ENCODE measurements around the gene LTK. TPM values are rescaled to one million over a fixed set of nuclear protein-coding genes. Genes with fewer than 3 reads are reported as not detected.
"Not testable (repeated sequence)": the region's sequence is repeated elsewhere in the genome, so short reads cannot be mapped to it uniquely, and the experiment has no call there.

The LTK gene
- polyA plus RNA-seq, 4 donors = 1.3 to 3.1 (median 2.3) TPM

DNA sequence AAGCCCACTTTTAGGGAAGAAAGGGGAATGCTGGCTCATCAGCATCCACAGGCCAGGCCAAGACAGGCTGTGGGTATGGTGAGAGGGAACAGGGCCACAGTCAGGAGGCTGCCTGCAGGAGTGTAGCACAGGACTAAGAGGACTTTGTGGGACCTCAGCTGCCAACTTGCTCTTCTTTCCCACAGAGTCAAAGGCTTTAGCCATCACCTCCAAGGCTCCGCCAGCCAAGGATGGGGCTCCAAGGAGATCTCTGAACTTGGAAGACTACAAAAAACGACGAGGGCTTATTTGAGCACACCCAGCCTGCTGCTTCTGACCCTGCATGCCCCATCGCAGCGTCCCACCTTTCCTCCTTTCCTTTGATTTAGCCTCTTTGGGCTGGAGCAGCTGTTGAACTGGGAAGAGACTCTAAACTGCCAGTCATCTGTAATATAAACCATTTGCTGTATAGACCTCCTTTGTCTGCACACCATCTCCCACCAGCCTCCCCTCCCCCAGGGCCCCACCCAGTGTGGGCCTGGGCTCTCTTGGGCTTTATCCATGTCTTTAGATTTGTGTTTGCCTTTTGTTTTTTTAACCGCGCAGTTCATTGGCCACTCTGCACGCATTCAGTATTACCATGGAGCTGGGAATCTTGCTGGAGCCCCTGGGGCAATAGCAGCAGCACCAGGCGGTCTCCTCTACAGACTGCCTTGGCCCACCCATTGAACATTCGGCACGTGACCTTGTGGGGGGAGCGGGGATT lies 33.1 kb downstream of the LTK start:
- no peak for DNase-seq (ENCODE audit: low read depth in 4 of 4, low spot score in 2 of 4)

DNA sequence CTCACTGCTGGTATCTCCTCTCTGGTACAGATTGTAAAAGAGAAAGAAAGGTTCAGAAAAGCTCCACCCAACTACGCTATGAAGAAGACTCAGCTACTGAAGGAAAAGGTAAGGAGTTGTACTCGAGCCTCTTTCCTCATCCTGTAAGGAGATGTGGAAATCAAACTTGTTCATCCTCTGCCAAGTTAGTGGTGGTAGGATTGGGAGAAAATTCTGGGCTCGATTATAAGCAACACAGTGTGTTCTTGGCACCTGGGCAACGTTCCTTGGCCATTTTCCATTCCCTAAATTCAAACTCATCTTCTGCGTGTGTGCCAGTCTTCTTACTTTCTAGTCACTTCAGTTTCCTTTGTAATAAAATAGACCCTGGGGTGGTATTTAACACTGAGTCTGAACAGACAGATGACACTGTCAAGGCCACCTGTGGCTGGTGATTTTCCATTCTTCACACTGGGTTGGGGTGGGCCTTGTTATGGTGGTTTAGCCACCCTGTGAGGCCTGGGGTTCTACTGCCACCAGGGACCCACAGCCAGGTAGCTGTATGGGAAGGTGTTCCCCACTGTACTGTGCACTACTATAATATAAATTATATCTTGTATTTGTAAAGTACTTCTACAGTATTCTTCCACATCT lies 37.1 kb downstream of the LTK start:
- DNase-seq (ENCODE audit: low read depth in 4 of 4, low spot score in 2 of 4) = no peak

DNA sequence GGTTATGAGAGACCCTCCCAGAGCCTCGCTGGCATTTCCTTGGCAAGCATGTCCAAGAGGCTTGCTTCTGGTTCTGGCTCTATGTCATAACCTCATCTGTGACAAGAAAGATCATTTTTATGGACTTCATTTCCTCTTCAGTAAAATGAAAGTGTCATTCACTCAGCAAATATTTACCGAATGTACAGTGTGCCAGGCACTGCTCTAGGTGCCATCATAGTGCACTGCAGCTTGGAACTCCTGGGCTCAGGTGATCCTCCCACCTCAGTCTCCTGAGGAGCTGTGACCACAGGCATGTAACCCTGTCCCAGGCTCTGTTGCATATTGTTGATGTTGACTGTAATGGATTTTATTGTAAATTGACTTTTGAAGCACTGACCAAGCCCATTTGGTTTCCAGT lies 38.7 kb downstream of the LTK start:
- no peak for DNase-seq (ENCODE audit: low read depth in 4 of 4, low spot score in 2 of 4)

DNA sequence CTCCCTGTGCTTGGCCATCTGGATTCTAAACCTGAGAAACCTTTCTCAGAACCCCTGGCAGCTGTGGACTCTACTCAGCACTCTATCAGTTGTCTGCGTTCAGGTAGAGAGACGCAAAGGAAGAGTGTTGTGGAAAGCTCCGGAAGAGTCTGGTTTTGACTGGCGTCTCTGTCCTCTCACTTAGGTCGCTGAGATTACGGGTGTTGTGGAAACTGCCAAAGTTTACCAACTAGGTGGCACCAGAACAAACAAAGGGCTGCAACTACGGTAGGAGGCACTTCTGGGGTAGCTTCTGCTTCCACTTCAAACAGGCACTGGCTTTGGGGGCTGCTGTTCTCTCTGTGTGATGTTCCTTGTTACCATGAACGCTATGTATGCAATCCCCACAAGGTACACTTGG lies 39.2 kb downstream of the LTK start:
- no peak for DNase-seq (ENCODE audit: low read depth in 4 of 4, low spot score in 2 of 4)

DNA sequence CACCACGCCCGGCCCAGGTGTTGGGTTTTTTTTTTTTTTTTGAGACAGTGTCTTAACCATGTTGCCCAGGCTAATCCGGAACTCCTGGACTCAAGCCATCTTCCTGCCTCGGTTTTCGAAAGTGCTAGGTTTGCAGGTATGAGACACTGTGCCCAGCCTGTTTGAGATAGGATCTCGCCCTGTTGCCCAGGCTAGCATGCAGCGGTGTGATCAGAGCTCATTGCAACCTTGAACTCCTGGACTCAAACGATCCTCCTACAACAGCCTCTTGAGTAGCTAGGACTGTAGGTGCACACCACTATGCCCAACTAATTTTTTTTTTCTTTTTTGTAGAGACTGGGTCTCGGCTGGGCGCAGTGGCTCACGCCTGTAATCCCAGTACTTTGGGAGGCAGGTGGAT lies 40.2 kb downstream of the LTK start:
- no peak for DNase-seq (ENCODE audit: low read depth in 4 of 4, low spot score in 2 of 4)

DNA sequence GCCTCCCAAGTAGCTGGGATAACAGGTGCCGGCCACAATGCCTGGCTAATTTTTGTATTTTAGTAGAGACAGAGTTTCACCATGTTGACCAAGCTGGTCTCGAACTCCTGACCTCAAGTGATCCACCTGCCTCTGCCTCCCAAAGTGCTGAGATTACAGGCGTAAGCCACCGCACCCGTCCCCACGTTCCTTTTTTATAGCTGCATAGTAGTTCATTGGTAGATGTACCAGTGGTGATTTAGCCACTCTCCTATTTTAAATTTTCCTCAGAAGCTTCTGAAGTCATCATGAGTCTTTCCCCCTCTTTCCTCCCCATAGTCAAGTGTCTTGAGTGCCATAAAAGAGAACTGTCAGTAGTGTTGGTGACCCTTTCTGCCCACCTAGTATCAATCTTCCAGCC lies 44.0 kb downstream of the LTK start:
- DNase-seq (ENCODE audit: low read depth in 4 of 4, low spot score in 2 of 4) = not testable (repeated sequence)

DNA sequence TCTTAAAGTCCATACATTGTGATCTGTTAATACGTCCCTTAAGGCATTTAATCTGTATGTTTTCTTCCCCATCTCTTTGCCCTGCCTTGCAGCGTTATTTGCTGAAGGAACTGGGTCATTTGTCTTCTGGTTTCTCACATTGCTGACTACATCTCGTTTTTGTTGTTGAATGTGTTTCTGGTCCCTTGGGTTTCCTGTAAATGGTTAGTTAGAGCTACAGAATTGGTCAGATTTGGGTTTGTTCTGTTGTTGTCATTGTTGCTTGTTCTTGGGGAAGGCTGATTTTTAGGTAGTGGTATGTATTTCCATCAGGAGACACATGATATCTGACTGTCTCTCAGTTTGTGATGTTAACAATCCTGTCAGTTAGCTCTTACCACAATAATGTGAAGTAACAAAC lies 46.9 kb downstream of the LTK start:
- no peak for DNase-seq (ENCODE audit: low read depth in 4 of 4, low spot score in 2 of 4)

DNA sequence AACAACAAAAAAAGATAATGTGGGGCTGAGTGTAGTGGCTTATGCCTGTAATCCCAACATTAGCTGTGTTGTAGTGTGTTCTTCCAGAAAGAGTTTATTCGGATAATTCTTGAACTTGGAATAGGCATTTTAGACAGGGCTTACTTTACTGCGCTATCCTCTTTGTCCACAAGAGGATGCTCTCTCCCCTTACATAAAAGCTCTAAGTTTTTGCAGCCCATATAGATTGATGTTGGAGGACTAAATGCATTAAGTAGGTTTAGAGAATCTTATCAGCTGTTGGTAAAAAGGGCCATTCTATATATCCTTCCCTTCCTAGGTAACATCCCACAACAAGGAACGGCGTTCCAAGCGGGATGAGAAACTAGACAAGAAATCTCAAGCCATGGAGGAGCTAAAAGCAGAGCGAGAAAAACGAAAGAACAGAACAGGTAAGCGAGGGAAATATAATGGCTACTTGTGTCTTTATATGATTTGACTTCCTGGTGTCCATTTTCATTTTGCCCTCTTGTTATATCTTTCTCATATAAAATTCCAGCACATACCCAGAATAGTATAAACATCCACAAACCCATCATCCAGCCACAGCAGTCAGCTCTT lies 47.7 kb downstream of the LTK start:
- peak in 2 of 4 donors; percentile 16 to 33 for DNase-seq (ENCODE audit: low read depth in 4 of 4, low spot score in 2 of 4)

DNA sequence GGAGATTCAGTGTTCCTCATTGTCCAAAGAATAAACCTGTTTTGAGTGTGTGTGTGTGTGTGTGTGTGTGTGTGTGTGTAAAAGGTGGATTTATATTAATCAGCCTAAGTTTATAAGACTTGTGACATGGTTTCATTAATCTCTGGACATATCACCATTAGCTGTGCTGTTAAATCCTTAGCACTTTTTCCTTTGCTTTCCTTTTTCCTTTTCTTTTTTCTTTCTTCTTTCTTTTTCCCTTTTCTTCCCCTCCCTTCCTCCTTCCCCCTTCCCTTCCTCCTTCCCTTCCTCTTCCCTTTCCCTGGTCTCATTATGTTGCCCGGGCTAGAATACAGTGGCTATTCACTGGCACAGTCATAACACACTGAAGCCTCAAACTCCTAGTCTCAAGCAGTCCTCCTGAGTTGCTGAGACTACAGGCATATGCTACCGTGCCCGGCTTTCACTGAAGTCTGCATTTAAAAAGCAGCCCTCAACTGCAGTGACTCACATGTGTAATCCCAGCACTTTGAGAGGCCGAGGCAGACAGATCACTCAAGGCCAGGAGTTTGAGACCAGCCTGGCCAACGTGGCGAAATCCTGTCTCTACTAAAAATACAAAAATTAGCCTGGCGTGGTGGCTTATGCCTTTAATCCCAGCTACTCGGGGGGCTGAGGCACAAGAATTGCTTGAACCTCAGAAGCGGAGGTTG lies 48.6 kb downstream of the LTK start:
- no peak for DNase-seq (ENCODE audit: low read depth in 4 of 4, low spot score in 2 of 4)

DNA sequence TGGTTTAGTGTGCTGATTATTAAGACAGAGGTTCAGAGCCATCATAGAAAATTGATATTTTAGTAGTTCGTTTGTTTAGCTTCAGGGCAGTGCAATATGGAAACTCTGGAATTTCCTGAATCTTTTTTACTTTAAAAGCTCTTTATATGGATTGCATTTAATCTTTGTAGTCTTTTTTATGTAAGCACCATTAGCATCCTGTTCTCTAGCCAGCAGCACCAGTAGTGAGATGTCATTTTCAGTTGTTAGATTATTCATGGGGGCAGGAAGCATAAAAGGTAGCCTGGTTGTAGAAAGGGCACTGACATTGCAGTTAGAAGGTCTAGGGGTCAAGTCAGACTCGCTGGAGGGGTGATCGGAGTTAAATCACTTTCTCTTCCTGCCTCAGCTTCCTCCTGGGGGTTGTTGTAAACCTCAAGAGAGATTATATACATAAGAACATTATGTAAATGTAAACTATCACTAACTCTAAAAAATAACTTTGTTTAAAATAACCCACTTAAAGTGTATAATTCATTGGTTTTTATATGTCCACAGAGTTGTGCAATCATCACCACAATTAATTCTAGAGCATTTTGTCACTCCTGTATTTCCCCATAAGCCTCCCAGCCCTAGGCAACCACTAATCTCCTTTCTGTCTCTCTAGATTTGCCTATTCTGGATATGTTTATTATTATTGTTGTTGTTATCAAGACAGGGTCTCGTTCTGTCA lies 51.4 kb downstream of the LTK start:
- no peak for DNase-seq (ENCODE audit: low read depth in 4 of 4, low spot score in 2 of 4)

Other genes with a start within 250 kb of the LTK start
- 1 to 10 TPM; 7.4 to 9.5 (median 8.8) TPM for gene OIP5, start 181.2 kb downstream of the LTK start, polyA plus RNA-seq (ENCODE audit: insufficient read length in 4 of 4)
- gene NUSAP1, start 180.9 kb downstream of the LTK start, polyA plus RNA-seq (ENCODE audit: insufficient read length in 4 of 4) = 10 to 100 TPM; 91.6 to 95.3 (median 94.5) TPM
- gene NDUFAF1, start 111.3 kb downstream of the LTK start, polyA plus RNA-seq (ENCODE audit: insufficient read length in 4 of 4) = 10 to 100 TPM; 20.7 to 29.6 (median 25.6) TPM
- 10 to 100 TPM; 59.0 to 77.8 (median 62.7) TPM for gene RTF1, start 96.7 kb downstream of the LTK start, polyA plus RNA-seq (ENCODE audit: insufficient read length in 4 of 4)
- under 1 TPM; 0.55 to 0.91 (median 0.78) TPM for gene ITPKA, start 20.0 kb downstream of the LTK start, polyA plus RNA-seq (ENCODE audit: insufficient read length in 4 of 4)
- 10 to 100 TPM; 22.9 to 40.6 (median 29.2) TPM for gene RPAP1, start 30.4 kb upstream of the LTK start, polyA plus RNA-seq (ENCODE audit: insufficient read length in 4 of 4)
- gene TYRO3, start 45.4 kb upstream of the LTK start, polyA plus RNA-seq (ENCODE audit: insufficient read length in 4 of 4) = 100 to 1,000 TPM; 142 to 169 (median 163) TPM
- gene MGA, start 146.6 kb upstream of the LTK start, polyA plus RNA-seq (ENCODE audit: insufficient read length in 4 of 4) = 10 to 100 TPM; 26.1 to 39.5 (median 35.8) TPM